AG09309 (cell line): Measurements from ENCODE around the gene UCK2.
A peak's percentile ranks its signal among the peaks of the same experiment; 100 is the strongest.

Source experiments
- DNase-seq: peaks from one replicate; pipeline ENCODE4 v3.0.0-alpha.2; 2010; ENCODE audit warnings: low read depth
- H3K4me3 ChIP-seq: 2 replicates; pipeline ENCODE4 v1.5.1; 2011; ENCODE audit warnings: mild to moderate bottlenecking, low read depth, low read length, moderate library complexity; ENCODE audit not compliant: control insufficient read depth
- TF ChIP-seq, protein P1 (sequence below): IDR thresholded peaks from 2 replicates; pipeline ENCODE4 v1.5.1; 2011; ENCODE audit warnings: mild to moderate bottlenecking, low read depth, low read length, inconsistent platforms; ENCODE audit not compliant: insufficient read depth, control insufficient read depth; ENCODE audit errors: missing control alignments

UCK2 gene

DNA sequence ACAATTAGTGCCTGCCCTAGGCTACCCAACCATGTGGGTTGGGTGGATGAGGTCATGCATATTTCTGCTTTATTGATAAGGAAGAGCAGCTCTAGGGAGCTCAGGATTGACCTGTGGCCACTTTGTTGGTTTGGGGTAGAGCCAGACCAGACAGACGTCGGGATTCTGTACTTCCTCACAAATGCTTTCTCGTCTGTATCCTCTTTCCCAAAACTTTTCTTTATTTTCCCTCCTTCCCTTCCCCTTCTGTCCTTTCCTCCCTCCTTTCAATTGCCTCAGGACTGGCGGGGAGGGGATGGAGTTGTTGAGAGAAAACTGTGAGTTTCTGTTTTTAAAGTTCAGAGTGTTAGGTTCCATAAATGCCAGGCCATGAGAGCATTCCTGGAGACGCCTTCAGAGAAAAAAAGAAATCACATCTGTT is 68.0 kb downstream of the UCK2 start:
- H3K4me3 ChIP-seq = no peak overlapping the region
- TF ChIP-seq, protein P1, sequence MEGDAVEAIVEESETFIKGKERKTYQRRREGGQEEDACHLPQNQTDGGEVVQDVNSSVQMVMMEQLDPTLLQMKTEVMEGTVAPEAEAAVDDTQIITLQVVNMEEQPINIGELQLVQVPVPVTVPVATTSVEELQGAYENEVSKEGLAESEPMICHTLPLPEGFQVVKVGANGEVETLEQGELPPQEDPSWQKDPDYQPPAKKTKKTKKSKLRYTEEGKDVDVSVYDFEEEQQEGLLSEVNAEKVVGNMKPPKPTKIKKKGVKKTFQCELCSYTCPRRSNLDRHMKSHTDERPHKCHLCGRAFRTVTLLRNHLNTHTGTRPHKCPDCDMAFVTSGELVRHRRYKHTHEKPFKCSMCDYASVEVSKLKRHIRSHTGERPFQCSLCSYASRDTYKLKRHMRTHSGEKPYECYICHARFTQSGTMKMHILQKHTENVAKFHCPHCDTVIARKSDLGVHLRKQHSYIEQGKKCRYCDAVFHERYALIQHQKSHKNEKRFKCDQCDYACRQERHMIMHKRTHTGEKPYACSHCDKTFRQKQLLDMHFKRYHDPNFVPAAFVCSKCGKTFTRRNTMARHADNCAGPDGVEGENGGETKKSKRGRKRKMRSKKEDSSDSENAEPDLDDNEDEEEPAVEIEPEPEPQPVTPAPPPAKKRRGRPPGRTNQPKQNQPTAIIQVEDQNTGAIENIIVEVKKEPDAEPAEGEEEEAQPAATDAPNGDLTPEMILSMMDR = no peak
- DNase-seq = no peak

DNA sequence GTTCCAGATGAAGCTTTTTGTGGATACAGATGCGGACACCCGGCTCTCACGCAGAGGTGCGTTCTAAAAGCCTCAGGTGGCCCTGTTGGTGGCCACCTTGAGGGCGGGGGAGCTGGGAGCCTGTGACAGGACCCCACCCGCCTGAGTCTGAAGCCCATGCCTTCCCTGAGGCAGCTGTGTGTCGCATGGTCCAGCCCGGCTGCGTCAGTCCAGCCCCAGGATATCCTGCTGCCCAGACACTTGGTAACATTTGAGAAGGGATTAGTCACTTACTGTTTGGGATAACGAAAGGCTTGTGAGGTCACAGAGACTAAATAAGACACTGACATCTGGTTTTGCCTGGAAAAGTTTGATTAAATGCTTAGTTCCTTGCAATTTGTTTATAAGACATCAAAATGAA is 68.9 kb downstream of the UCK2 start:
- H3K4me3 ChIP-seq = no peak overlapping the region
- TF ChIP-seq, protein P1 = no peak
- peak; percentile 84 for DNase-seq

DNA sequence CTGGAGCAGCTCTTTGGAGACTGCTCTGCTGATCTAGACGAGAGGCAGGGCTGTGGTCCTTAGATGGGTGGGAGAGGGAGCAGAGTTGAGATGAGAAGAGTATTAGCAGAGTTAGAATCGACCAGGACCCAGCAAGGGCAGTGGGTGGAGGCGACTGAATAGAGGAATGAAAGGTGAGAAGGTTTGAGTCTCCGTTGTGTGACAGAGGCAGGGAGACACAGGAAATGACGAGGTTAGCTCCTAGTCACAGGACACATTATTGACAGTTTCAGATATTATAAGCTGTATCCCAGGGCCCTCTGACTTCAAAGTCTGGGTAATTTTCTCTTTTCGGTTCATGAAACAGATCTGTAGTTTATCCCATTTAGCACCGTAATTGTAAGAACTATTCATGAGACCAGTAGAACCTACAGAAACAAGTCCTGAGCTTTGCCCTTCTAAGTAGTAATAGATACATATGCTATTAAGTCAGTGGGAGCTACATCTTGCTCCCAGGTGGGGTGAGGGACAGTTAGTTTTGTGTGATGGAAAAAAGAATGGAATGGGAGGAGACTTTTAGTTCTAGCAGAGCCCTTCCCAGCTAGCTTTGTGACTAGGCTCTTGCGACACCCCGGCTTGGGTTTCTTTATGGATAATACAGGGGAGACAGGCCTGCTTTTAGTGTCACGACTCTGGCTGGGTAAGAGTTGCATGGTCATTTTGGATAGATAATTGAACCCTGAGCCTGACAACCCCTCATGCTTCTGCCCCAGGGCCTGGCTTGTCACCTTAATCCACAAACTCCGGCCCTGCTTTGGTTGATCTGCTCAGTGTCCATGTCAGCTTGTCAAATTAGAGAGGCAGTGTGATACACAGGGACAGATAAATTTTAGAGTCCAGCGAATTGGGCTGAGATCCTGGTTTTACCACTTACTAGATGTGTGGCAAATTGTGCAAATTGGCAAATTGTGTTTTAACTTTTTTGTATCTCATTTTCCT is 70.2 kb downstream of the UCK2 start:
- TF ChIP-seq, protein P1 = no peak
- DNase-seq = peak; percentile 40
- H3K4me3 ChIP-seq = no peak overlapping the region

DNA sequence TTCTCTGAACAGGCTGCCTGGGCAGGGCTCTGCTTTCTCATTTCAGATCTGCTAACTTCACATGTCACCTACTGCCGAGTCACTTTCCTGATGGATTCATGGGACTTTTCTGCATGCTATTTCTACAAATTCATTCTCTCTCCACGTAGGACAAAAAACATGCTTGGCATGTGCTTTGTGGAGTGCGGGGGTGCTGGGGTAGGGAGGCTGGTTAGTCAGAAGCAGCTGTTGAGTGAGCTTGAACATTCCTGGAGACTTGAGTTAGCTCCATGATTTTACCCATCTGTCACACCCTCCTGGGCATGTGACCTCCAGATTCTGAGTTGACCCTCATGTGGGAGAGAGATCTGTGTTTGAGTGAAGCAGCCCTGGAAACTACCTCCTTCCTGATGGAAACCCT is 71.4 kb downstream of the UCK2 start:
- DNase-seq = peak; percentile 95
- no peak overlapping the region for H3K4me3 ChIP-seq
- TF ChIP-seq, protein P1 = no peak

DNA sequence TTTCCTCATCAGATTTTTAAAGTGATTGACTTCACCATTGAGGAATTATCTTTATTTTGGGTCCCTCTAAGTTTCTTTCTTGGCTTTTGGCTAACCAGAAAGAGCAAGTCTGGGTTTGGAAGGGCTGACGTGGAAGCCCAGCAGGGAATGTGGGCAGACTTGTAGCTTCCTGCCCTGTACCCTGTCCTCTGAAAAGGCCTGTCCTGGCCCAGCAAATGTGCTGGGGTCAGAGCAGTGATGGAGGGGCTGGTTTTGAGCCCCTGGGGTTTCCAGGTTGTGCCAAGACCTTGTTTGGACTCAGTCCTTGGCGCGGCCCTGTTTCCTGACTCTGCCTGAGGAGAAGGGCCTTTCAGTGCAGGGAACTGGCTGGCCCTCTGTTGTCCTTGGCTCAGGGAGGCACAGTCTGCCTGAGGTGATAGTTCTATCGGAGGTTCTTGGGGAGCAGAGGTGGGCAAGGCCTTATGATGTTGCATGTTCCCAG is 72.1 kb downstream of the UCK2 start:
- TF ChIP-seq, protein P1 = no peak
- no peak overlapping the region for H3K4me3 ChIP-seq
- DNase-seq = no peak

DNA sequence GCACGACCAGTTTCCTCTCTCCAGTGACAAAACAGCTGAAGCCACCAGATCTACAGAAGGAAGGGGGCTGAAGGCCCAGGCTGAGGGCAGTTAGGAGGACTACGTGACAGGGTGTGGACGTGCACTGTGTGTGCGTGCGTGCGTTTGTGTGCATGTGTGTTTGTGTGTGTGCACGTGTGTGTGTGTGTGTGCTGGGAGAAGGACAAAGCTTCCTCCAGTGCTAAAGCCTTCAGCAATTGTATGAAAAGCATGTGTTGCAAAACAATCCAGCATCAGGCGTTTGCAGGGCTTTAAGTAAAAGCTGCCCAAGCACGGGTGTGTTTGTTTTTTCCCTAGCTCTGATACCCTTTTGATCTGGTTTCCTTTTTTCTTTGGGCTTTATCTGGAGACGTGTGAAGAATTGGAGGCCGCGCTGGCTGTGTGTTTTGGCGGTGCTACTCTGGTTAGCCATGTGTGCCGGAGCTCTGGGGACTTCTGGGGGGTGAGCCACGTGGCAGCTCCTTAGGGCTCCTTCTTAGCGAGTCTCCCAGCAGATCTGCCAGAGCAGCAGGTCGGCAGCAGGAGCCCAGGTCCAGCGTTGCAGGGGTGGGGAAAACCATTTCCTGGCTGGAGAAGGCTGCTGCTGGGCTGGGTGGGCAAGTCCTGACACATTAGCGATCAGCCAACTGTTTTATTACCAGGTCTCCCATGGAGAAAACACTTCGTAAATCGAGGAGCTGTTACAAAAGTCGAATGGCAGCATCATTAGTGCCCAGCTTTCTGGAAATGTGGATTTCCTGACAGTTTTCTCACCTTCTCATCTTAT is 73.4 kb downstream of the UCK2 start:
- no peak for DNase-seq
- H3K4me3 ChIP-seq = no peak overlapping the region
- TF ChIP-seq, protein P1 = no peak
